Measurements from ENCODE around the gene AFP. TPM values are rescaled to one million over a fixed set of nuclear protein-coding genes. Genes with fewer than 3 reads are reported as not detected.

Gene AFP
- total and polyA plus RNA-seq, 2 of the 13 experiments (the other 11 are each of a cell fraction or from before 2014, with no cell fraction given), result 9,434 to 13,105 TPM

DNA sequence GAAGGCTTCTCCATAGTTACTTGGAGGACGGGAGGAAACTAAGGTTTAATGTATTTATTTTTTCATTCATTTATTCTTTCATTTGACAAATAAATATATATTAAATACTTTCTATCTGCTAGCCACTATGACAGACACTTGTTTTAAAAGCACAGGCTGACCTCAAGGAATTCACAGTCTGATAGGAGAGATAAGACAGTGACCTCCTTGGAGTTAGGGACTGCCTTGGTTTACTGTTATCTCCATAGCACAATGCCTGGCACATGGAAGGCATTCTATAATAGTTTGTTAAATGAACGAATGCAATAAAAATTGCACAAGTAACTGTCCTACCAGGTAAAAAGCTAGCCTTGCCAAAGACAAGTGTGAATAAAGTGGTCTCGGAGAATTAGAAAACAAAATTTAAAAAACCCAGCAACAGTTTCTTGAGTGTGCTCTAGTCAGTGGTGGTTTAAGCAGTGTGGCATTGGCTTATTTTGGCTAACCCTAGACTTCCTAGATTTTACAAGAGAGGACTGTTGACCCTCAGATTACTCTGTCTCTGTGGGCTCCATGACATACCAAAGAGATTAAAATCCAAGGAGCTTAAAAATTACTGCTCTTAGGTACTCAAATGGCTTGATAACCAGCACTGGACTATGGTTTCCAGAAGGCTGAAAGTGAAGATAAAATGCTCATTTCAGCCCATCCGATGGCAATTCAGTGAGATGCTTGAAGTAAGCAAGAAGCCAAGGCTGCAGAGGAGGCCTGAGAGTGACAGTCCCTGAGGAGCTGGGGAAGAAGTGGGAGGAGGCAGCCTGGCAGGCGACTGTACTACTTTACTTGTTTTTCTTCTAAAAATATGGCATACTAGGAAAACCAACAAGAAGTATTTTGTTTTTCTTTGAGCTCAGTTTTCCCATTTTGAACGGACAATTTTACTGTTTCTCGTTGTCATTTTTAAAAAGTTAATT, 9.6 kb downstream of the AFP start (continued):
- TF ChIP-seq ISL2 (CRISPR knock-in tag; IDR thresholded peaks at IDR 0.05), result 0 out of 2 replicates have a peak, but pooled peaks have one; percentile 6
- TF ChIP-seq ZNF530 (CRISPR knock-in tag; IDR thresholded peaks at IDR 0.05; ENCODE audit: low read depth), result no peak
- TF ChIP-seq ZBTB7A (CRISPR knock-in tag; IDR thresholded peaks at IDR 0.05), result no peak
- TF ChIP-seq NR2F1 (CRISPR knock-in tag; IDR thresholded peaks at IDR 0.05), result no peak
- TF ChIP-seq HOXA5 (CRISPR knock-in tag; IDR thresholded peaks at IDR 0.05), result 0 out of 2 replicates have a peak, but pooled peaks have one; percentile 14
- TF ChIP-seq PHF8 (CRISPR knock-in tag; IDR thresholded peaks at IDR 0.05), result peak; percentile 14
- no peak for TF ChIP-seq HNRNPH1 (optimal IDR thresholded peaks at IDR 0.05; ENCODE audit: low read depth, low read length)
- TF ChIP-seq RFXANK (CRISPR knock-in tag; IDR thresholded peaks at IDR 0.05), result no peak
- TF ChIP-seq, protein P1, sequence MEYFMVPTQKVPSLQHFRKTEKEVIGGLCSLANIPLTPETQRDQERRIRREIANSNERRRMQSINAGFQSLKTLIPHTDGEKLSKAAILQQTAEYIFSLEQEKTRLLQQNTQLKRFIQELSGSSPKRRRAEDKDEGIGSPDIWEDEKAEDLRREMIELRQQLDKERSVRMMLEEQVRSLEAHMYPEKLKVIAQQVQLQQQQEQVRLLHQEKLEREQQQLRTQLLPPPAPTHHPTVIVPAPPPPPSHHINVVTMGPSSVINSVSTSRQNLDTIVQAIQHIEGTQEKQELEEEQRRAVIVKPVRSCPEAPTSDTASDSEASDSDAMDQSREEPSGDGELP (IDR thresholded peaks at IDR 0.05; ENCODE audit: borderline replicate concordance, low read depth), result no peak
- TF ChIP-seq MIER2 (CRISPR knock-in tag; IDR thresholded peaks at IDR 0.05), result no peak
- TF ChIP-seq CBX1 (IDR thresholded peaks at IDR 0.05; ENCODE audit: low read depth), result no peak
- TF ChIP-seq HOXA7 (CRISPR knock-in tag; IDR thresholded peaks at IDR 0.05), result no peak
- 0 out of 2 replicates have a peak, but pooled peaks have one; percentile 26 for TF ChIP-seq KLF12 (CRISPR knock-in tag; IDR thresholded peaks at IDR 0.05; ENCODE audit: borderline replicate concordance)
- TF ChIP-seq POLR2G (IDR thresholded peaks at IDR 0.05; ENCODE audit: low read depth, low read length), result peak; percentile 46; the same call in 1 of the 2 replicates
- TF ChIP-seq HOXA3 (CRISPR knock-in tag; IDR thresholded peaks at IDR 0.05), result no peak
- TF ChIP-seq ZNF124 (CRISPR knock-in tag; IDR thresholded peaks at IDR 0.05), result 0 out of 2 replicates have a peak, but pooled peaks have one; percentile 8
- no peak for TF ChIP-seq ZSCAN25 (CRISPR knock-in tag; IDR thresholded peaks at IDR 0.05)
- no peak for TF ChIP-seq TCF7 (IDR thresholded peaks at IDR 0.05; ENCODE audit: low read depth)
- no peak for TF ChIP-seq ZNF274 (CRISPR knock-in tag; IDR thresholded peaks at IDR 0.05)
- no peak for TF ChIP-seq MXD1 (CRISPR knock-in tag; IDR thresholded peaks at IDR 0.05)
- TF ChIP-seq ZNF441 (CRISPR knock-in tag; IDR thresholded peaks at IDR 0.05; ENCODE audit: borderline replicate concordance), result 0 out of 2 replicates have a peak, but pooled peaks have one; percentile 27
- TF ChIP-seq ZGPAT (CRISPR knock-in tag; IDR thresholded peaks at IDR 0.05), result no peak
- TF ChIP-seq MTF1 (CRISPR knock-in tag; IDR thresholded peaks at IDR 0.05), result no peak
- TF ChIP-seq ZBTB1 (CRISPR knock-in tag; IDR thresholded peaks at IDR 0.05; ENCODE audit: borderline replicate concordance), result no peak
- TF ChIP-seq ZNF644 (CRISPR knock-in tag; IDR thresholded peaks at IDR 0.05; ENCODE audit: low read depth), result no peak
- 0 out of 2 replicates have a peak, but pooled peaks have one; percentile 28 for TF ChIP-seq ZSCAN31 (CRISPR knock-in tag; IDR thresholded peaks at IDR 0.05; ENCODE audit: low read depth)
- TF ChIP-seq BCL3 (CRISPR knock-in tag; IDR thresholded peaks at IDR 0.05), result no peak
- TF ChIP-seq KLF11 (CRISPR knock-in tag; IDR thresholded peaks at IDR 0.05), result no peak
- TF ChIP-seq FOXK2 (IDR thresholded peaks at IDR 0.05), result no peak
